Cerebellar nuclear complex (tissue), 1 donor: ENCODE data around the gene STEAP4.
"Not testable (repeated sequence)": the region's sequence is repeated elsewhere in the genome, so short reads cannot be mapped to it uniquely, and the experiment has no call there.

Experiments used
- DNase-seq, 2 experiments: peaks; one replicate each; lab custom pipeline; 2025; lab: John Stamatoyannopoulos, UW

The STEAP4 gene

DNA sequence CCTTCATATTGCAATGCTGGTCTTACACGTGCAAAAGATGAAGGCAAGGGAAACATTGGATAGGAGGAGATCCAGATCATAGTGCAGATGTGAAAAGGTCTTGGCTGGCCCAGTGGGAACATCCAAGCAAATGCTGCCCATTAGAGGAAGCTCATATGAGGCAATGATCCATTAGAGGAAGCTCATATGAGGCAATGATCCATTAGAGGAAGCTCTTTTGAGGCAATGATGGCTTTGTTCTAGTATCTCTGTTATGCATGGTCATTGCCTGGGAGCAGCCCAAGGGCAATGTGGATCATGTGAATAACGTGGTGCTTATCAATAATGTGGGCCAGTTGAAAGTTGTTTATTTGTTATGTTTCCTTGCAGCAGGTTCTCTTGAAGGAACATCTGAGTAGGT is 37.8 kb downstream of the STEAP4 start:
- DNase-seq: no peak

DNA sequence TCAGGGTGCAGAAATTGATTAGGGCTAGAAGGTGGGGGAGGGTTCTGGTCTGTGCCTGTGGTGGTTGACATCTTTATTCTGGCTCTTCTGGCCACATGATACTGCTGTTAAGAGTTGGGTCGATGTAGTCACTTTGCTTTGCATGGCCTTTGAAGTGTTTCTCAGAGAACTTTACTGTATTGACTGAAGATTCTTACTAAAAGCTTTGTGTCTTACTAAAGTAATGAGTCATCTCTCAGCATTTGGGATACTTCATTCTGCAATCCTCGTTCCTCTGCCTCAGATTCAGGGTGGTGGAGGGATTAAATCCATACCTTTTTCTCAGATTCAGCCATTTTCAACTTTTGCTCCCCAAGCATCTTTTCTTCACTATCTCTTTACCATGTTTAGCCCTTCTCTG is 38.6 kb downstream of the STEAP4 start:
- DNase-seq: no peak

DNA sequence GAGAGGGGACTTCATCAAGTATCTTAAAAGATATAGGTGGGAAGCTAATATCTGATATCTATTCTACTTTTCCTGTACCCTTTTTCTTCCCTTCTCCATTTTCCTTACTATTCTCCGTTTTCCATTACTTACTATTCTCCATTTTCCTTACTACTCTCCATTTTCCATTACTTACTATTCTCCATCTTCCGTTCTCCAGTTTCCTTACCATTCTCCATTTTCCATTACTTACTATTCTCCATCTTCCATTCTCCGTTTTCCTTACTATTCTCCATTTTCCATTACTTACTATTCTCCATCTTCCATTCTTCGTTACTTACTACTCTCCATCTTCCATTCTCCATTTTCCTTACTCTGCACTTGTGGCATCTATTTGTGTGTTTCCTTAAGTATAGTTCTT is 39.3 kb downstream of the STEAP4 start:
- no peak for DNase-seq

DNA sequence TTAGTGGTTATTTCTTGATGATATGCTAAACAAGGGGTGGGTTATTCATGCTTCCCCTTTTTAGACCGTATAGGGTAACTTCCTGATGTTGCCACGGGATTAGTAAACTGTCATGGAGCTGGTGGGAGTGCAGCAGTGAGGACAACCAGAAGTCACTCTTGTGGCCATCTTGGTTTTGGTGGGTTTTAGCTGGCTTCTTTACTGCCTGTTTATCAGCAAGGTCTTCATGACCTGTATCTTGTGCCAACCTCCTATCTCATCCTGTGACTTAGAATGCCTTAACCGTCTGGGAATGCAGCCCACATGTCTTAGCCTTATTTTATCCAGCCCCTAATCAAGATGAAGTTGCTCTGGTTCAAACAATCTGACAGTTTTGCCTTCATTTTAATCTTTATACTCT is 41.7 kb downstream of the STEAP4 start:
- DNase-seq: not testable (repeated sequence)

DNA sequence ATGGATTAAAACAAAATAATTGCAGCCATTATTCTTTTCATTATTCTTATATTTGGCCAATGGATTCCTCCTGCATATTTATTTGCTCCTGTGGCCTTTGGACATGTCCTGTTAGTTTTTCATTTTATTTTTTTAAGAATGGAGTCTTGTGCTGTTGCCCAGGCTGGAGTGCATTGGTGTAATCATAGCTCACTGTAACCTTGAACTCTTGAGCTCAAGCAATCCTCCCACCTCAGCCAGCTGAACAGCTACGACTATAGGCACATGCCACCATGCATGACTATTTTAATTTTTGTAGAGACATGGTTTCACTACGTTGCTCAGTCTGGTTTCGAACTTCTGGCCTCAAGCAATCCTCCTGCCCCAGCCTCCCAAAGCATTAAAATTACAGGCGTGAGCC is 44.1 kb downstream of the STEAP4 start:
- DNase-seq: no peak

DNA sequence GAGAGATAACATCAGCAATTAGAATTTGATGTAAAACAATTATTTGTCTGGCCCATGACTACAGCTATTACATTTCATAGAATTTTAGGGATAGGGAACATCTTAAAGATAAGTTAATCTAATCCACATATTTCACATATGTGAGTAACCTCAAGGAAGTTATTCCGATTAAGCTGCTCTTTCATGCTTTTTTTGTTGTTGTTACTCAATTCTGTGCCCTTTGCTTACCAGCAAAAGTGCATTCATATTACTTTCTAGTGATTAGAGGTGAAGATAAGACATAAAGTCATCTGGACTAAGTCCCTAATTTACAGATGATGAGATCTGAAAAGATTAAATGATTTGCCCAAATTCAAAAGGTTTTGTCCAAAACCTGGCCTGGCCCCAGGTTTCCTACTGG is 46.0 kb downstream of the STEAP4 start:
- no peak for DNase-seq

DNA sequence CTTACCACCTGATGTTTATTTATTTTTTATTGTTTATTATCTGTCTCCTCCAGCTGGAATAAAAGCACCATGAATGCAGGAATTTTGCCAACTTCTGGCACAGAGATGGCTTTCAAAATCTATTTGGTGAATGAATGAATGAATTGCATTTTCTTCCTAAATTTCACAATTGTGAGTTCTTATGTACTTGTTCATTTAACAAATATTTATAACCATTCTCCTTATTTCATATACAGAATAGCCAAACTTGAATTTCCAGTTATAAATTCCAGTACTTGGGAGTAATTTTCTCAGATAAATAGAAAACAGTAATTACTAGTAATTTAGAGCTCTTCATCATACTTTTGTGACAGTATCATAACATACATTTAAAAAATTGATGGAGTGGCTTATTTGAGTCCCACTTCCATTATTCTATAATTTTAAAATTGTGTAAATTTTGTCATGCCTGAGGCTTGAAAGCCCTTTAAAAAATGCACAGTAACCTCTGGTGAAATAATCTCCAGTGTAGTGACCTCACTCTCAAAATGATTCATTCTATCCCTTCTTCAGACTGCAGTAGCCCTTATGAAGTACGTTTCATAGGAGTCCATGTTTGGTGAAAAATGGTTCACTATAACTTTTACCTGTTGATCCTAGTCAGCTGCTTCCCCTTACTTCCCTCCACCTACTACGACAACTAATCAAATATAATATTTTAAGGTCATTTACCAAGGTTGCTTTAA is 46.9 kb downstream of the STEAP4 start:
- no peak for DNase-seq

DNA sequence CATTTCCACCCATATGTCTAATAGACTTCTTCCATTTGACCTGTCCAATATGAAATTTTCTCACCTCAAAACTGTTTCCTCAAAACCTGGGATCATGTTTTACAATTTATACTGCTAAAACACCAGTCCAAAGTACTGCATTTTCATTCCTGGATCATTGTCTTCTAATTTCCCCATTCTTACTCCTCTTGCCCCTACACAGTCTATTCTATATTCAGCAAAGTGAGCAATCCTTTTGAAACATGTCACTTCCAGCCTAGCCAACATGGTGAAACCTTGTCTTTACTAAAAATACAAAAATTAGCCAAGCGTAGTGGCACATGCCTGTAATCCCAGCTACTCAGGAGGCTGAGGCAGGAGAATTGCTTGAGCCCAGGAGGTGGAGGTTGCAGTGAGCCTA is 48.4 kb downstream of the STEAP4 start:
- DNase-seq: not testable (repeated sequence)

DNA sequence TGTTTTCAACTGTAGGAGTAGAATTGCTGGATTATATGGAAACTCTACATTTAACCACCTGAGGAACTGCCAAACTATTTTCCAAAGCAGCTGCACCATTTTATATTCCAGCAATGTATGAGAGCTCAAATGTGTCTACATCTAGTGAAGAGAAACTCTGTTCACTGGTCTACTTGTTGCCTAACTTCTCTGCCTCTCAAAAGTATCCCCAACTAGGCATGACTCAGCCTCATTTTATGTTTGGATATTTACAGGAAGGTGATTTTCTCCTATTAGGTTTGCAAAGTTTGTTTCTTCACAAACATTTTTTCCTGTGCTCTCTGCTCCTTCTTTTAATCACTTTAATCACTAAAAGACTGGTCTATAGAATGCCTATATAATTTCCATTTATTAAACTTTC is 49.8 kb downstream of the STEAP4 start:
- DNase-seq: no peak

DNA sequence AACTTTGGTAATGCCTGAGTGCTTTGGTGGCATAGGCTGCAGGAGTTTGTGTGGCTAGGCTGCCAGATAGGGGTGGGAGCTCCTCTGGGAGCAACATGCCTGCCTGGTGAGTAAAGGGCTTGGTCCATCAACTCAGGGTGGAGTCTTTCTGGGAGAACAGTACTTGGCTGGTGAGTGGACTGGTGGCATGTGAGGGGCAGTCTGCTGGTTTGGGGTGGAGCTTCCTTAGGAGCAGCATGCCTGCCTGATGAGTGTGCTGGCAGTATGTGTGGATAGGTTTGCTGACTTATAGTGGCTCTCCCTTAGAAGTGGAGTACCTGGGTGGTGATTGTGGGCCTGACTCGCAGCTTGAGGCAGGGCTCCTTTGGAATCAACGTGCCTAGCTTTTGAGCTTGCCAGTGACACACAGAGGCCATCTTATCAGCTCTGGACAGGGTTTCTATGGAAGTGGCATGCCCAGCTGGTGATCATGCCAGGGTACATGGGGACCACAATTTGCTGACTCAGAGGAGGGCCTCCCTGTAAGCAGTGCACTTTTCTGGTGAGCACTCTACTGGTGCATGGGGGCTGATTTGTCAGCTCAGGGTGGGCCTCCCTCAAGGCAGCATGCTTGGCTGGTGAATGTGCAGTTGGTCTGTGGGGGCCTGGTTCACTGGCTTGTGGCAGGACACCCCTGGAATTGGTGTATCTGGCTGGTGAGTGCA is 51.8 kb downstream of the STEAP4 start:
- no peak for DNase-seq

DNA sequence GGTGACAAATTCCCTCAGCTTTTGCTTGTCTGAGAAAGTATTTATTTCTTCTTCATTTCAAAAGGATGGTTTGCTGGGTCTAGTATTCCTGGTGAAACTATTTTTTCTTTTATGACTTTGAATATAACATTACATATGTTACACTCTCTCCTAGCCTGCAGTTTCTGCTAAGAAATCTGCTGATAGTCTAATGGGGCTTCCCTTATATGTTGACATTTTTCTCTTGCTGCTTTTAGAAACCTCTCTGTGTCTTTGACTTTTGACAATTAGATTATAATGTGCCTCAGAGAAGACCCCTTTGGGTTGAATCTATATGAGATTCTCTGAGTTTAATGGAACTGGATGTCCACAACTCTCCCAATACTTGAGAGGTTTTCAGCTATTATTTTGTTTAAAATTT is 53.1 kb downstream of the STEAP4 start:
- no peak for DNase-seq

DNA sequence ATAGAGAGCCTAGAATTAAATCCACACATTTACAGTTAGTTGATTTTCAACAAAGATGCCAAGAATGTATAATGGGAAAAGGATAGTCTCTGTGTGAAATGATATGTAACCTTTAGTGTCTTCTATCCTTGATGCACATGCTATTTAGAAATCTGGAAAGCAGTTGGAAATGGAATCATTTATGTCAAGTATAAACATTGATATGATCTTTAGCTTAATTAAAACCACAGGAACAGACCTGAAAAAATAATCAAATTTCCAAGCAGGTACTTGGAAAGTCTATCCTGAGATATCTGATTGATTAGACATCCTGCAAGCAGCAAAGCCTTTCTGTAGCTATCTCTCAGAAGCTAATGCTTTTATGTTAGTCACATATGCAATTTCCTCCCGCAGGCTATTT is 62.4 kb downstream of the STEAP4 start:
- DNase-seq: no peak

DNA sequence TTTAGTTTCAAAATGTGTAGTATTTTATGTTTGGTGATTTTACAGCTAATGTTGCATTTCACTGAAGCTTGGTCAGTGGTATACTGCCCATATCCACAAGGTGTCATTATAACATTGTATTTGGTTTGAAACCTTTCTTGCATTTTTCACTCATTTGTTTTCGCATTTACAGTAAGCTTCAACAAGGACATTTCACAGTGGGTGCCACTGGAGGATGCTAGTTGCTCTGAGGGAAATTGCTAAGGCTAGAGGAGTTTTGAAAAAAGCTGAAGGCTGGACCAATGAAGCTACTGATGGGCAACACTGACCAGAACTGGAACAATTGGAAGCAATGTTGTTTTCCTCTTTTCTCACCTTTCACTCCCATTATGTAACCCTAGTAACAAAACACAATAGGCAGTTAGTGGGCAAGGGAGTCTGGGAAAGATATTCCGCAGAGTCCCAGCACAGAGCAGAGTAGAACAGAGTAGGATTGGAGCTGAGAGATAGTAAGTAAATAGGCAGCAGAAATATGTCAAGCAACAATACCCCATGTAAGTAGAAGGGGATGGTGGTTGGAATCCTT is 63.3 kb downstream of the STEAP4 start:
- DNase-seq: peak in 1 of 2 experiments; percentile 33

DNA sequence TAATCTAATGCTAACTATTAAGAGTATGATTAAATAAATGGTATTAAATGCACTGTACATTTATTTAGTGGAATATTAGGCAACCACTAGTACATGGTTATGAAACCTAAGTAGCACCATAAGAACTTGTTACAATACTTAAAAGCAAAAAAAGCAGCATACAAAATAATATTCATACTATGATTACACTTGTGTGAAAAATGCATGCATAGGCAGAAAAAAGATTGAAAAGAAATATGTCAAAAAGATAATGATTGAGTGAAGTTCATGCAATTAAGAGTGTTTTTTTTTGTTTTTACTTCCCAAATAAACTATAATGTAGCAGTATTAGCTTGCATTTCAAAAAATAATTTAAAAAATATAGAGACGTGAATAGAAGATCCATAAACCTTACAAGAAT is 66.8 kb downstream of the STEAP4 start:
- DNase-seq: no peak

DNA sequence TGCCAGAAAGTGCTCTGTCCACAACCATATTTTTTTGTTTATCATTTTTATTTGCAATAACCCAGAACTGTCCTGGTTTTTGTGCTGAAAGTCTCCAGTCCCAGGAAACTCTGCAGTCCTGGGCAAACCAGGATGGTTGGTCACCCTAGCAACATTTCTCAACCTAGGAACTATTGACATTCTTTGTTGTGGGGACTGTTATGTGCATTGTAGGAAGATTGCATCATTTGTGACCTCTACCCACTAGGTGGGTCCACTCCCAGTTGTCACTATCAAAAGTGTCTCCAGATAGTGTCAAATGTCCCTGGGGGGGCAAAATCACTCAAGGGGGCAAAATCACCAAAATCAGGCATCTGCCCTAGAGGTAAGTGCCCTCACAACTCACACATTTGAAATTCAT is 72.9 kb downstream of the STEAP4 start:
- no peak for DNase-seq

DNA sequence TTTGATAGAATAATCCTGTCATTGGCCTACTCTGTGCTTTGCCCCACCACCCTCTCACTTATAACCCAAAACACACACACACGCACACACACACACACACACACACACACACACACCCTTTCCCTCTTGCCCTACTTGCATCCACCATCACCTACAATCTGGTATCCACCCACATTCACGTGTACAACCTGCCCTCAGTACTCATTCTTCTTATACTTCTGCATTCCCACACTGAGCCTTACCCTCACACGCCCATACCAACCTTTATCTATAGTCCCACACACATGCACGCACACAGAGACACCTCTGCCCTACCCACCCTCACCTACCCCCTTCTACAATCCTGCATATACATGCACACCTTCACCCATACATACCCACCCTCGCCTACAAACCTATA is 76.0 kb downstream of the STEAP4 start:
- no peak for DNase-seq

DNA sequence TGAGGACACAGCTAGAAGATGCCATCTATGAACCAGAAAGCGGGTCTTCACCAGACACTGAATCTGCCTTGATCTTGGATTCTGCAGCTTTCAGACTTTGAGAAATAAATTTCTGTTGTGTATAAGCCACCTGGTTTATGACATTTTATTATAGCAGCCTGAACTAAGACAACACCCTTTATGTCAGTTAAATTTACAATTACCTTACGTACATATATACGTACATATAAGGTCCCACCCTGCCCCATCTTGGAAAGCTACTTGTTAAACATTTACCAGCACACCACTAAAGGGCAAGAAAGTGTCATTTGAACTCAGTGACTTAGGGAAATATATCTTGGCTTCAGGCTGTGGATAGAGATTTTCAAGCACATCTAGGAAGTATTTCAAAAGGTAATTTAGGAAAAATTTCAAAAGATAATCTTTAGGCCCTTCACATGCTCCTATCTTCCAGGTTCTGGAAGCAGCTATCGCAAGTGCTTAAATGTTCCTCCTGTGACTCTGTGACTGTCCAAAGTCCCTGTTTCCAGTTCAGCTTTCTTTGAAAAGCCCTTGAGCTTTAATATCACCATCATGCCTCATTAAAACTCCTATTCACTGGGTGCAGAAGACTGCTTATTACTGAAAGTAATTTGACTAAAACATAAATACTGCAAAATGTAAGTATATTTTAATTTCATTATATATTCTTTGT is 77.2 kb downstream of the STEAP4 start:
- no peak for DNase-seq

DNA sequence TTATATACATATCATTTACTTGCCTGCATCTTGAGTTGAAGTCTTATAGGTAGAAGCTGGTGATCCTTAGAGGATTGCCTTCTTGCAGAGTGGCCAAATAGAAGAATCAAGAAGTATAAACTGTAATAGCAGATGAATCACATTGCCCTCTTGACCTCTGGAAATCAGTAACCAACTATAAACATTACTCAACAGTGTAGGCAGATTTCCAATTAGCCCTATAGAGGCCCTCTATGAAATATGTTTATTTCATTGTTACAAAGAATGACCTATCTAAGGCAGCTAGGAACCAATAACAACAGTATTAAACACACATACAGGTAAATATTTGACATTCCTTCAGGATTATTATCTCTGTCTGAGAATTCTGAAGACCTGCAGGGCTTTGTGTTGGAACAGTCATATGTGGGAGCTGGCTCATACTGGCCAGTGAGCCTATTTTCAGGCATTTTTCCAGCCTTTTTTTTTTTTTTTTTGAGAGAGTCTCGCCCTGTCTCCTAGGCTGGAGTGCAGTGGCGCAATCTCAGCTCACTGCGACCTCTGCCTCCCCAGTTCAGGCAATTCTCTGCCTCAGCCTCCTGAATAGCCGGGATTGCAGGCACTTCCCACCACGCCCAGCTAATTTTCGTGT is 79.7 kb downstream of the STEAP4 start:
- DNase-seq: no peak

DNA sequence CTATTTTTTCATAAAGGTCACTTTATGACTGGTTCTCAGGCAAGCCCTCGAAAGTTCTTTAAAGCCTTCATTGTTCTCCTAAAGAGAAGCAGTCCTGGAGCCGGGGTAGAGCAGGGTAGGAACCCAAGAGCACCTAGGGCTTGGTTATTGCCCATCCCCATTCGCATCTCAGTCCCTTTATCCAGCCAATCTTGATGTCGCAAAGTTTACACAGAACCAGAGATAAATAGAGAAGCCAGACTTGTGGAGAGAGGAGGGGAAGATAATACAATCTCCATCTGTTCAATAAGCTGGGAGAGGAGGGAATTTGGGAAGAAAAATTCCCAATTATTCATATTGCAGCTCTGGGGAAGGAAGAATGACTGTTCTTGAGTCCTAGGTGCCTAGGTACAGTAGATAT is 80.5 kb downstream of the STEAP4 start:
- no peak for DNase-seq

DNA sequence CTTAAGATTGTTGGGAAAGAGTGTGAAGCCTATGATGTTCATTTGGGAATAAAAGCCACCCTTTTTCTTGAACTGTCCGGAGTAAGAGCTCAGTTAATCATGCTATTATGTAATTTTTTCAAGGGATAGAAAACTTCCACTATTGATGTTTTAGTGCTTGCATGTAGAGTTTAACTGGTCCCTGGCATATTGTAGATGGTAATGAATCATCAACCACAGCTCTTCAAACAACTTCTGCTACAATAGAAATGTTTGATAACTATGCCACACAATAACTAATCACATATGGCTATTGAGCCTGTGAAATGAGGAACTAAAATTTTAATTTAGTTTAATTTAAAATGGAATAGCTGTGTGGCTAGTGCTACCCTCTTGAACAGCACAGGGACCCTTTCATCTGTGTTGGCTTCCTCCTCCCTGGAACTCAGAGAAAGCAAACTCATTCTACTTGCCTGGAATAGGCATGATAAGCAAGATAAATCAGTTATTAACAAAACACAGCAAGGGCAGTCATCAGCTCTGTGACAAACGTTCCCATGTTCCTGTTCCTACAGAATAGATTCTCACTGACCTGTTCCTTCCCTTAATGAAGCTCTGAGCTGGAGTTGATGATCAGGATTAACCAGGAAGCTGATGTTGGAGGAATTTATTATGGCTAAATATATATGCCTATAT is 82.0 kb downstream of the STEAP4 start:
- no peak for DNase-seq

DNA sequence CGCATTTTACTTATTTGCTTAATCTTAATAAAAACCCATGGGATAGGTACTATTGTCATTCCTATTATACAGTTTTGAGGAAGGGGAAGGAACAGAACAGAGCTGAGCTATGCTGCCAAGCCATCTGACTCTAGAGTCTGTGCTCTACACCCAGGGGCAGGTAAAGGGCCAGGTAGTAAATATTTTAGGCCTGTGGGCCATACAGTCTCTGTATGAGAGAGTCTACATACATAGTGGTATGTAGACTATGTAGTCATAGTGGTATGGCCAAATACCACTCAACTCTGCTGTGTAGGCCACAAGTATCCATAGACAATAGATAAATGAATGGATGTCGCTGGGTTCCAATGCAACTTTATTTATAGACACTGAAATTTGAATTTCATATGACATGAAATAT is 83.4 kb downstream of the STEAP4 start:
- DNase-seq: no peak
